HEK293T (cell line): ENCODE results near the gene UGT1A1.

ENCODE experiments used
- CTCF ChIA-PET: fragments of 350-600 bp; formaldehyde crosslinking; extraction: SDS; loops from one replicate; lab custom pipeline; 2021; ENCODE audit warnings: antibody characterized with exemption, inconsistent platforms; lab: Yijun Ruan, JAX
- POLR2A ChIA-PET: fragments of 350-600 bp; formaldehyde crosslinking; extraction: SDS; loops from one replicate; lab custom pipeline; 2020; ENCODE audit warnings: antibody characterized with exemption, inconsistent platforms; lab: Yijun Ruan, JAX
- DNase-seq: peaks from one replicate; pipeline ENCODE4 v3.0.0; 2012; ENCODE audit warnings: mixed read lengths; ENCODE audit errors: extremely low spot score
- ARNT ChIP-seq: fragments of 450-650 bp; IDR thresholded peaks from 2 replicates; pipeline ENCODE4 v1.6.1; 2017; ENCODE audit warnings: mild to moderate bottlenecking
- BHLHE40 ChIP-seq: fragments of 450-650 bp; IDR thresholded peaks from 2 replicates; pipeline ENCODE4 v1.6.1; 2016; ENCODE audit warnings: mild to moderate bottlenecking, moderate library complexity, borderline replicate concordance
- CTBP1 ChIP-seq: fragments of 450-650 bp; IDR thresholded peaks from 2 replicates; pipeline ENCODE4 v1.6.1; 2016; ENCODE audit warnings: borderline replicate concordance
- ELF4 ChIP-seq: fragments of 450-650 bp; IDR thresholded peaks from 2 replicates; pipeline ENCODE4 v1.6.1; 2017; ENCODE audit warnings: antibody characterized with exemption
- FOXA1 ChIP-seq: fragments of 450-650 bp; IDR thresholded peaks from 2 replicates; pipeline ENCODE4 v1.6.1; 2016; ENCODE audit warnings: mild to moderate bottlenecking
- FOXK2 ChIP-seq: fragments of 450-650 bp; IDR thresholded peaks from 2 replicates; pipeline ENCODE4 v1.6.1; 2016; ENCODE audit warnings: mild to moderate bottlenecking
- FOXM1 ChIP-seq: fragments of 450-650 bp; IDR thresholded peaks from 2 replicates; pipeline ENCODE4 v1.6.1; 2017; ENCODE audit warnings: mild to moderate bottlenecking, borderline replicate concordance
- HDGF ChIP-seq: fragments of 450-650 bp; IDR thresholded peaks from 2 replicates; pipeline ENCODE4 v1.6.1; 2017; ENCODE audit warnings: antibody characterized with exemption, borderline replicate concordance
- L3MBTL2 ChIP-seq: fragments of 450-650 bp; conservative IDR thresholded peaks from 2 replicates; pipeline ENCODE4 v1.6.1; 2016; ENCODE audit warnings: mild to moderate bottlenecking
- LEF1 ChIP-seq: fragments of 450-650 bp; IDR thresholded peaks from 2 replicates; pipeline ENCODE4 v1.6.1; 2017; ENCODE audit warnings: mild to moderate bottlenecking, borderline replicate concordance
- NFRKB ChIP-seq: fragments of 450-650 bp; IDR thresholded peaks from 2 replicates; pipeline ENCODE4 v1.6.1; 2016; ENCODE audit warnings: mild to moderate bottlenecking, moderate library complexity
- PKNOX1 ChIP-seq: fragments of 450-650 bp; IDR thresholded peaks from 2 replicates; pipeline ENCODE4 v1.6.1; 2016
- SP1 ChIP-seq: fragments of 450-650 bp; IDR thresholded peaks from 2 replicates; pipeline ENCODE4 v1.6.1; 2017
- SUZ12 ChIP-seq: fragments of 450-650 bp; IDR thresholded peaks from 2 replicates; pipeline ENCODE4 v1.6.1; 2016; ENCODE audit warnings: mild to moderate bottlenecking
- TARDBP ChIP-seq: fragments of 450-650 bp; IDR thresholded peaks from 2 replicates; pipeline ENCODE4 v1.6.1; 2016
- ZNF384 ChIP-seq: fragments of 450-650 bp; IDR thresholded peaks from 2 replicates; pipeline ENCODE4 v1.6.1; 2016

UGT1A1 gene

GRCh38 chr2:233778030-233778429 is 18.0 kb downstream of the UGT1A1 start, which contains the start of gene MROH2A:
Gene MROH2A, plus strand, starts transcription at chr2:233778330. Its CDS starts 1,029 bp downstream, at chr2:233779359.
- TF ChIP-seq FOXA1 (no peak), ELF4 (no peak), FOXM1 (no peak), CTBP1 (no peak), LEF1 (no peak), L3MBTL2 (no peak), SP1 (no peak), BHLHE40 (no peak), ZNF384 (no peak), ARNT (no peak), HDGF (no peak), TARDBP (no peak), SUZ12 (no peak), PKNOX1 (no peak), NFRKB (no peak), FOXK2 (no peak)
- DNase-seq, result no peak
- ChIA-PET CTCF (no interaction called here), POLR2A (no interaction called here)

GRCh38 chr2:233779722-233780121 is 19.7 kb downstream of the UGT1A1 start:
- DNase-seq, result no peak
- ChIA-PET CTCF (no interaction called here), POLR2A (no interaction called here)
- TF ChIP-seq LEF1, result no peak
- no peak for TF ChIP-seq ELF4
- TF ChIP-seq FOXA1, result no peak
- no peak for TF ChIP-seq CTBP1
- TF ChIP-seq ARNT, result no peak
- TF ChIP-seq TARDBP, result no peak
- no peak for TF ChIP-seq PKNOX1
- no peak for TF ChIP-seq L3MBTL2

GRCh38 chr2:233780771-233781170 is 20.7 kb downstream of the UGT1A1 start:
- ChIA-PET CTCF (interaction anchor here (0.6 kb wide), 1 partner anchor 1168 kb away, joined by 3 read pairs; no protein-coding TSS in a partner anchor), POLR2A (no interaction called here)
- DNase-seq, result no peak
- no peak for TF ChIP-seq LEF1
- TF ChIP-seq ARNT, result no peak
- TF ChIP-seq CTBP1, result no peak
- TF ChIP-seq ELF4, result no peak
- no peak for TF ChIP-seq HDGF
- no peak for TF ChIP-seq BHLHE40
- no peak for TF ChIP-seq SP1
- TF ChIP-seq FOXM1, result no peak
- TF ChIP-seq NFRKB, result no peak
- TF ChIP-seq TARDBP, result no peak
- TF ChIP-seq L3MBTL2, result no peak
- TF ChIP-seq PKNOX1, result no peak
- no peak for TF ChIP-seq ZNF384
- no peak for TF ChIP-seq SUZ12
- TF ChIP-seq FOXA1, result no peak

- TF ChIP-seq SUZ12 (no peak), NFRKB (no peak), BHLHE40 (no peak), LEF1 (no peak), FOXA1 (no peak), FOXM1 (no peak), SP1 (no peak), PKNOX1 (no peak)
- no peak for DNase-seq
- POLR2A ChIA-PET, result no interaction called here
- CTCF ChIA-PET, result no interaction called here
Measured at GRCh38 chr2:233789554-233789953, 29.5 kb downstream of the UGT1A1 start.

- TF ChIP-seq L3MBTL2 (no peak), HDGF (no peak), ARNT (no peak), TARDBP (no peak), FOXK2 (no peak)
- CTCF ChIA-PET, result no interaction called here
- no peak for DNase-seq
- POLR2A ChIA-PET, result no interaction called here
Measured at GRCh38 chr2:233791151-233791882, 31.2 kb downstream of the UGT1A1 start.

GRCh38 chr2:233791883-233792329 is 31.8 kb downstream of the UGT1A1 start:
- POLR2A ChIA-PET, result no interaction called here
- TF ChIP-seq SP1 (no peak), CTBP1 (no peak), FOXA1 (no peak), FOXK2 (no peak), ZNF384 (no peak), SUZ12 (no peak), LEF1 (no peak), NFRKB (no peak), ARNT (no peak), HDGF (no peak), BHLHE40 (no peak), L3MBTL2 (no peak), PKNOX1 (no peak), FOXM1 (no peak), TARDBP (no peak), ELF4 (no peak)
- DNase-seq, result no peak
- CTCF ChIA-PET, result no interaction called here
